GM23338 (cell line): ENCODE data around the gene RAP1GAP2. TPM values are rescaled to one million over a fixed set of nuclear protein-coding genes. Genes with fewer than 3 reads are reported as not detected.

ENCODE experiments used
- ATAC-seq: fragments of 200-7000 bp; cut with Tn5 transposase; 3 replicates; pipeline ENCODE4 v1.9.1; 2020
- DNase-seq: peaks from one replicate; pipeline ENCODE4 v3.0.0-alpha.2; 2015; ENCODE audit warnings: low spot score
- H2AFZ ChIP-seq: fragments of 200-600 bp; sonication (generic); 2 replicates; pipeline ENCODE4 v1.8.0; 2016; ENCODE audit warnings: antibody characterized with exemption, mild to moderate bottlenecking, moderate library complexity
- H3F3A ChIP-seq: fragments of 200-600 bp; sonication (generic); replicated peaks from 2 replicates; pipeline ENCODE4 v1.8.0; 2017; ENCODE audit warnings: antibody characterized with exemption, mixed run types, low read depth
- H3K27ac ChIP-seq: fragments of 200-600 bp; sonication (generic); 2 replicates; pipeline ENCODE4 v1.6.1; 2016; ENCODE audit warnings: low read depth
- H3K27me3 ChIP-seq: fragments of 200-600 bp; sonication (generic); 2 replicates; pipeline ENCODE4 v1.8.0; 2016; ENCODE audit warnings: mild to moderate bottlenecking, mixed run types, moderate library complexity; ENCODE audit not compliant: insufficient read depth
- H3K36me3 ChIP-seq: fragments of 200-600 bp; sonication (generic); 2 replicates; pipeline ENCODE4 v1.8.0; 2016; ENCODE audit warnings: mild to moderate bottlenecking; ENCODE audit not compliant: insufficient read depth
- H3K4me1 ChIP-seq: fragments of 200-600 bp; sonication (generic); 2 replicates; pipeline ENCODE4 v1.8.0; 2016; ENCODE audit warnings: mild to moderate bottlenecking, moderate library complexity; ENCODE audit not compliant: insufficient read depth
- H3K4me2 ChIP-seq: fragments of 200-600 bp; sonication (generic); 2 replicates; pipeline ENCODE4 v1.7.1; 2017; ENCODE audit warnings: mixed run types
- H3K4me3 ChIP-seq: fragments of 200-600 bp; sonication (generic); 2 replicates; pipeline ENCODE4 v1.6.1; 2016; ENCODE audit warnings: mixed run types
- H3K79me2 ChIP-seq: fragments of 200-600 bp; sonication (generic); replicated peaks from 2 replicates; pipeline ENCODE4 v1.8.0; 2017; ENCODE audit warnings: mild to moderate bottlenecking; ENCODE audit not compliant: insufficient read depth
- H3K9me2 ChIP-seq: fragments of 200-600 bp; sonication (generic); 2 replicates; pipeline ENCODE4 v1.8.0; 2017; ENCODE audit not compliant: insufficient read depth
- H4K20me1 ChIP-seq: fragments of 200-600 bp; sonication (generic); replicated peaks from 2 replicates; pipeline ENCODE4 v1.8.0; 2017; ENCODE audit warnings: mild to moderate bottlenecking; ENCODE audit not compliant: insufficient read depth
- H3K27ac Mint-ChIP-seq: 2 replicates; pipeline ENCODE4 v1.8.0; 2020; ENCODE audit warnings: inconsistent platforms, mild to moderate bottlenecking, moderate library complexity, mixed read lengths
- H3K27me3 Mint-ChIP-seq: 3 replicates; pipeline ENCODE4 v1.8.0; 2022; ENCODE audit warnings: low read depth, mild to moderate bottlenecking, moderate library complexity, mixed read lengths, inconsistent platforms; ENCODE audit not compliant: insufficient read depth, poor library complexity
- H3K36me3 Mint-ChIP-seq: 3 replicates; pipeline ENCODE4 v1.8.0; 2021; ENCODE audit warnings: low read depth, mild to moderate bottlenecking, inconsistent platforms, moderate library complexity, mixed read lengths
- H3K4me1 Mint-ChIP-seq: 3 replicates; pipeline ENCODE4 v1.8.0; 2020; ENCODE audit warnings: mild to moderate bottlenecking, inconsistent platforms, mixed read lengths
- H3K4me3 Mint-ChIP-seq: 3 replicates; pipeline ENCODE4 v1.8.0; 2021; ENCODE audit warnings: moderate library complexity, mild to moderate bottlenecking, inconsistent platforms, mixed read lengths
- H3K9me3 Mint-ChIP-seq: 3 replicates; pipeline ENCODE4 v1.8.0; 2020; ENCODE audit warnings: moderate library complexity, mild to moderate bottlenecking, inconsistent platforms, mixed read lengths
- CREB1 ChIP-seq: fragments of 250-450 bp; sonication (Bioruptor Pico); IDR thresholded peaks from 2 replicates; pipeline ENCODE4 v1.5.0; 2020; ENCODE audit warnings: low read depth, mild to moderate bottlenecking, moderate library complexity
- CTCF ChIP-seq, 2 experiments: fragments of 200-600 bp in 1 of 2; sonication (generic) in 1 of 2; conservative IDR thresholded peaks; 2 replicates each; pipeline versions ENCODE4 v1.5.1 to v1.6.1; 2016 to 2017; ENCODE audit warnings: antibody characterized with exemption in 2 of 2, low read depth in 2 of 2, mild to moderate bottlenecking in 2 of 2, moderate library complexity in 1 of 2
- ETS1 ChIP-seq: IDR thresholded peaks from 2 replicates; pipeline ENCODE4 v1.6.1; 2016; ENCODE audit warnings: antibody characterized with exemption
- EZH2 ChIP-seq: fragments of 200-600 bp; sonication (generic); IDR thresholded peaks from one replicate; pipeline ENCODE4 v1.8.0; 2017; ENCODE audit warnings: antibody characterized with exemption, mild to moderate bottlenecking, low read depth; ENCODE audit not compliant: unreplicated experiment
- EZH2phosphoT487 ChIP-seq: fragments of 200-600 bp; sonication (generic); IDR thresholded peaks from one replicate; pipeline ENCODE4 v1.8.1; 2018; ENCODE audit warnings: antibody characterized with exemption; ENCODE audit not compliant: unreplicated experiment
- JUNB ChIP-seq: IDR thresholded peaks from one replicate; pipeline ENCODE4 v1.6.1; 2016; ENCODE audit warnings: antibody characterized with exemption; ENCODE audit not compliant: unreplicated experiment
- NANOG ChIP-seq: IDR thresholded peaks from 2 replicates; pipeline ENCODE4 v1.6.1; 2016; ENCODE audit warnings: antibody characterized with exemption, borderline replicate concordance
- POLR2AphosphoS5 ChIP-seq: IDR thresholded peaks from 2 replicates; pipeline ENCODE4 v1.6.1; 2016; ENCODE audit warnings: antibody characterized with exemption, low read depth
- REST ChIP-seq: IDR thresholded peaks from one replicate; pipeline ENCODE4 v1.6.1; 2018; ENCODE audit warnings: antibody characterized with exemption; ENCODE audit not compliant: unreplicated experiment
- polyA plus RNA-seq: library from polyadenylated mRNA; unstranded; fragments of >200 nt; fragmentation: Nextera tagmentation; extraction: Ambion mirVana; gene quantifications from 2 replicates; pipeline ENCODE4 v1.2.1, GENCODE V29; 2016
- total RNA-seq: library from RNA; depleted of rRNA; stranded (reverse); fragments of >200 nt; shearing (Covaris generic); gene quantifications from 2 replicates; pipeline ENCODE4 v1.2.3, GENCODE V29; 2014

Gene RAP1GAP2
- total and polyA plus RNA-seq, 2 experiments from 2014 or later: 17.8 to 46.1 TPM

GRCh38 chr17:2933606-2934005 is 137.4 kb downstream of the RAP1GAP2 start:
- Histone ChIP-seq H3K9me2 (no peaks in the 10 kb centered on the region), H3K4me3 (no peak overlapping the region), H2AFZ (no peak overlapping the region), H3K4me1 (peaks cover 24% of the 10 kb centered on the region), H3K27ac (no peak overlapping the region), H3K4me2 (no peak overlapping the region), H3F3A (peaks cover 6% of the 10 kb centered on the region; the same call in 1 of the 2 replicates), H4K20me1 (peaks cover 51% of the 10 kb centered on the region; the same call in 1 of the 2 replicates), H3K79me2 (peaks cover 56% of the 10 kb centered on the region), H3K27me3 (no peaks in the 10 kb centered on the region), H3K36me3 (peaks cover 7% of the 10 kb centered on the region; the same call in 1 of the 2 replicates)
- ATAC-seq: no peak
- no peak for TF ChIP-seq JUNB
- TF ChIP-seq POLR2AphosphoS5: no peak
- TF ChIP-seq NANOG: no peak
- TF ChIP-seq CTCF (conservative IDR thresholded peaks at IDR 0.05; ENCODE audit: low read depth in 2 of 2): no peak
- DNase-seq: no peak
- peaks cover 31% of the 10 kb centered on the region for H3K4me1 Mint-ChIP-seq
- H3K36me3 Mint-ChIP-seq: peaks cover 7% of the 10 kb centered on the region; the same call in 2 of the 3 replicates
- peaks cover 23% of the 10 kb centered on the region for H3K27me3 Mint-ChIP-seq
- H3K4me3 Mint-ChIP-seq: no peak overlapping the region
- H3K9me3 Mint-ChIP-seq: no peaks in the 10 kb centered on the region
- no peak overlapping the region for H3K27ac Mint-ChIP-seq

GRCh38 chr17:2935632-2936031 is 139.4 kb downstream of the RAP1GAP2 start:
- Histone ChIP-seq H3K79me2 (peaks cover 61% of the 10 kb centered on the region), H3K27me3 (no peaks in the 10 kb centered on the region), H3K27ac (no peak overlapping the region), H4K20me1 (peaks cover 43% of the 10 kb centered on the region; the same call in 1 of the 2 replicates), H2AFZ (no peak overlapping the region), H3K4me3 (no peak overlapping the region), H3K9me2 (no peaks in the 10 kb centered on the region), H3K36me3 (peaks cover 7% of the 10 kb centered on the region; the same call in 1 of the 2 replicates), H3K4me2 (no peak overlapping the region), H3F3A (no peaks in the 10 kb centered on the region; the same call in 1 of the 2 replicates), H3K4me1 (peaks cover 15% of the 10 kb centered on the region; the same call in 1 of the 2 replicates)
- ATAC-seq (no peak), DNase-seq (no peak)
- H3K4me3 Mint-ChIP-seq: no peak overlapping the region
- peaks cover 32% of the 10 kb centered on the region for H3K4me1 Mint-ChIP-seq
- no peak overlapping the region for H3K27ac Mint-ChIP-seq
- H3K27me3 Mint-ChIP-seq: peaks cover 20% of the 10 kb centered on the region
- H3K36me3 Mint-ChIP-seq: peaks cover 7% of the 10 kb centered on the region; the same call in 2 of the 3 replicates
- H3K9me3 Mint-ChIP-seq: no peaks in the 10 kb centered on the region
- no peak for TF ChIP-seq JUNB
- no peak for TF ChIP-seq EZH2
- no peak for TF ChIP-seq EZH2phosphoT487
- TF ChIP-seq REST: no peak
- no peak for TF ChIP-seq ETS1
- TF ChIP-seq CREB1 (CRISPR knock-in tag): no peak
- no peak for TF ChIP-seq NANOG
